GM18526 (cell line): ENCODE data around the gene EZH1.

ENCODE experiments used
- POLR2A ChIP-seq: IDR thresholded peaks from 3 replicates; pipeline ENCODE4 v1.6.1; 2011; ENCODE audit not compliant: insufficient read length; ENCODE audit errors: extremely low read depth

The EZH1 gene

DNA sequence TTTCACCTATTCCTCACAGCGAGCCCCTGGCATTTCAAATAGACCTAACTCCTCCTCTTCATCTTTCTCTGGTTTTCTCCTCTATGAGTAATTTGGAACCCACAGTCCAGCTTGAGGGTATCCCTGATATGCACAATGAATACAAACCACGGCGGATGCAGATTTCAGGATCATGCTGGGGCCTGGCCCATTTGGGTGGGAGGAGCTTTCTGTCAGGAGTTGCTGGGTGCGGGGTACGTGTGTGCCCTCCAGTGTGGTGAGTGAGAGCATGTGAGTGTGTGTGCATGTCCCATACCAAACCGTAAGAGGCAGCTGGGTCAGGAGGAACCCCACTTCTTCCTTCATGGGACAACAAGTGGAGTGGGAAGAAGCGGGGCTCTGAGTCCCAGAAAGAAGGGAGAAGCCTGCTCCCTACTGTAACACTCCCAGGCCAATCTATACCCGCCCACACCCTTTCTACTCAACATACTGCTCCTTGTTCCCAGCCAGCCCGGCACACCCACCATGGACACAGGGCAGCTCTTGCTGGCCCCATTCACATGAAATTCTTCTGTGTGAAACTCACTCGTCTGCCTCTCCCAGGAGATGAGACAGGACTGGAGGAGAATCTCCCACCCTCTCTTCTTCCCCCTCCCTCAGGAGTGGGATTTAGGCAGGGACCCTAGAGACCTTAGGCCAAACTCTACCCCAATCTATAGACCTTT, 44.1 kb downstream of the EZH1 start:
- TF ChIP-seq POLR2A, result no peak

DNA sequence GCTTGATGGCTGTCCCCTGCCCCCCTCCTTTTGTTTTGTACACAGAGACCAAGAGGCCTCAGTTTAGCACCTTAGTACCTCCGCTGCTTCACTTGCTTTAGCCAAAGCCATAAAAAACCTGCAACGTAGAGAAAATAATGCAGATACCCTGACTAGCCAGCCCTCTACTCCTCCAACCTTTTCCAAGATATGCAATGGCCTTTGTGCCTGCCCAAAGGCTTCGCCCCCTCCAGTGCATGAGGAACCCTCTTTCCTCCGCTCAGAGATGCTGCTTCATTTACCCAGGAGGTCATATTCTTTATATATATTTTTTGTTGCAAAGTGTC, 45.5 kb downstream of the EZH1 start:
- no peak for TF ChIP-seq POLR2A

- TF ChIP-seq POLR2A, result no peak
These were observed 46.0 kb downstream of the EZH1 start for GRCh38 chr17:42698736-42699414.

DNA sequence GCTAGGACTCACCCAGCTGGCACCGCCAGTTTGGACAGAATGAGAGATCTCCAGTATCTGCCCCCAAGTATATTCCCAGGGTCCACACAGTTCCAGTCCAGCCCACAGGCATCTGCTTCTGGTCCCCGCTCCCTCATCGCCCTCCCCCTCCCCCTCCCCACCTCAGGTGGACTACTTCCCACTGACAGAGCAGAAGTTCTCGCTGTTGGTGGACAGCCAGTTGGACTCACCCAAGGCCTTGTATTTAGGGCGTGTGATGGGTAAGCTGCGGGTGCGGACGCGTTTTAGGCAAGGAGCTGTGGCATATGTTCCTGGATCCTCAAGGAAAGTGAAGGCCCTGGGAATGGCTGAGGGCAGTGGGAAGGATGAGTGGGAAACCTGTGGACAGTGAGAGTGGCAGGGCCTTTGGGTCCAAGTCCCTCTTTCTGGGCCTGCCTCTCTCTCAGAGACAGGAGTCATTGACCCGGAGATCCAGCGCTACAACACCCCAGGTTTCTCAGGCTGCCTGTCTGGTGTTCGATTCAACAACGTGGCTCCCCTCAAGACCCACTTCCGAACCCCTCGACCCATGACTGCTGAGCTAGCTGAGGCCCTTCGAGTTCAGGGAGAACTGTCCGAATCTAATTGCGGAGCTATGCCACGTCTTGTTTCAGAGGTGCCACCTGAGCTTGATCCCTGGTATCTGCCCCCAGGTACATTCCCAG, 47.6 kb downstream of the EZH1 start:
- no peak for TF ChIP-seq POLR2A

- TF ChIP-seq POLR2A, result no peak
These were observed 49.3 kb downstream of the EZH1 start for GRCh38 chr17:42695500-42695899.

GRCh38 chr17:42694524-42694923, 50.3 kb downstream of the EZH1 start:
- no peak for TF ChIP-seq POLR2A

DNA sequence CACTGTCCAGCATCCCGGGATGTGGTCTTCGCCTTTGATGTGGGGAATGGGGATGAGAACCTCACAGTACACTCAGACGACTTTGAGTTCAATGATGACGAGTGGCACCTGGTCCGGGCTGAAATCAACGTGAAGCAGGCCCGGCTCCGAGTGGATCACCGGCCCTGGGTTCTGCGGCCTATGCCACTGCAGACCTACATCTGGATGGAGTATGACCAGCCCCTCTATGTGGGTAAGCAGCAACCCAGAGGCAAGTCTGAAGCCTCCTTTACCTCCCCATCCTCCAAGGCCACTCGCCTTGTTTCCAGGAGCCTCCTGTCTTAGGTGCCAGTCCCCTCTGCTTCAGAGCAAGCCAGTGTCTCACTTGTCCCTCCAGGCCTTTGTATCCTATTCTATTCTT, 52.4 kb downstream of the EZH1 start:
- TF ChIP-seq POLR2A, result no peak

DNA sequence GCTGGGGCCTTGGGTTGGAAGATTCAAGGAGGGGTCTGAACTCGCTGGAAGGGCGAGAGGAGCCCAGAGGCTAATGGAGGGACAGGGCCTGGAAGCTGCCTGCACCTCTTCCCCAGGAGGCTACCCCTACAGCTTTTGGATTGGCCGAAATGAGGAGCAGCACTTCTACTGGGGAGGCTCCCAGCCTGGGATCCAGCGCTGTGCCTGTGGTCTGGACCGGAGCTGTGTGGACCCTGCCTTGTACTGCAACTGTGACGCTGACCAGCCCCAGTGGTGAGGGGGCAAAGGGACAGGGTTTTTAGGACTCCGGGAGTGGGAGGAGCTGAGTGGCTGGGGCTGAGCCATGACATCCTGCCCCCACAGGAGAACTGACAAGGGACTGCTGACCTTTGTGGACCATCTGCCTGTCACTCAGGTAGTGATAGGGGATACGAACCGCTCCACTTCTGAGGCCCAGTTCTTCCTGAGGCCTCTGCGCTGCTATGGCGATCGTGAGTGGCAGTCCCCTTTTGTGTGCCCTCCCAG, 53.8 kb downstream of the EZH1 start:
- no peak for TF ChIP-seq POLR2A

GRCh38 chr17:42690596-42690995, 54.2 kb downstream of the EZH1 start:
- TF ChIP-seq POLR2A, result no peak

- TF ChIP-seq POLR2A, result no peak
These were observed 57.0 kb downstream of the EZH1 start for GRCh38 chr17:42687707-42688320.

DNA sequence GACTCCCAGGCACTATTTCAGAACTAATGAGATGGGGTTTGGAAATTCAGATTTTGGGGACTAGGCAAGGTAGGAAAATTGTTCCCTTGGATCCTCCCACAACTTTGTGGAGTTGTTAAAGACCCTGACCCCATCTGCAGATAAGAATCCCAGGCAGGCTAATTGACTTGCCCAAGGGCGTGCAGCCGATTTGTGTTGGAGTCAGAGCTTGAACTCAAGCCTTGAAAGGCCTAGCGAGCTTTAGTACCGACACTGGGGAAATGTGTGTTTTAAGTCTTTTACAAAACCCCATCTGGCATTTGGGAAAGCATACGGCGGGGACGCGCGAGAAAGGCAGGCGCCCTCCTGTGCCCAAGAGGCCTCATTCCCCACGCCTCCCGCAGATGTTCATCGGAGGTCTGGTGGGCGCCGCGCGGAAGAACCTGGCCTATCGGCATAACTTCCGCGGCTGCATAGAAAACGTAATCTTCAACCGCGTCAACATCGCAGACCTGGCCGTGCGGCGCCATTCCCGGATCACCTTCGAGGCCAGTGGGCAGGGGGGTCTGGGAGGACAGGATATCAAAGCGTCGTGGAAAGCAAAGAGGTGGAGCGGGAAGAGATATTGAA, 58.2 kb downstream of the EZH1 start:
- TF ChIP-seq POLR2A, result no peak

GRCh38 chr17:42685831-42686230, 59.0 kb downstream of the EZH1 start:
- no peak for TF ChIP-seq POLR2A

- TF ChIP-seq POLR2A, result no peak
These were observed 59.8 kb downstream of the EZH1 start for GRCh38 chr17:42684929-42685556.

DNA sequence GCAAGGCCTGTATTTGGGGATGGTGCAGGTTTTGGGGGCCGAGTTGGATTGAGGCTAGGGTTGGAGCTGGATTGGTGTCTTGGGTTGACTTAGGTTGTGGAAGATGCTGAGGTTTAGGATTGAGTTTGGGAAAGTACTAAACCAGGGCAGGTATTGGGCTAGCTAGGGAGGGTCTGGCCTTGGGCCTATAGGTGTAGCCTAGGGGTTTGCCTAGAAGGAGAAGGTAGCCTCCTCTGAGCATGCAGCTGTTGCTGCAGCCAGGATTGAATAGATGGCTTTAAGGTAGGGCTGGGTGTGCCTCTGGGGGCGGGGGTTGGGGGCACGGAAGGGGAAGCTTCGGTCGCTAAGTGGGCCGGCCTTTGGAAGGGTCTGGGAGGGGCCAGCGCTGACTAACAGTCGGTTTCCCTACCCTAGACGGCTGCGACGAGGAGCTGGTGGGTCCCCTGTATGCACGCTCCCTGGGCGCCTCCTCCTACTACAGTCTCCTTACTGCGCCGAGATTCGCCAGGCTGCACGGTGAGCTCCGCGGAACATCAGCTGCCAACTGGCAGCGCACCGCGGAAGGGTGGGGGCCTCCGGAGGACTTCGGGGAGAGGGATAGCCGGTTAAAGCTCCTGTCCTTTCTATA, 61.3 kb downstream of the EZH1 start:
- TF ChIP-seq POLR2A, result peak; percentile 44
